HG03342 (cell line): Measurements from ENCODE around the gene ANKRD63.
A peak's percentile ranks its signal among the peaks of the same experiment; 100 is the strongest.

ENCODE experiments used
- ATAC-seq: cut with Tn5 transposase; IDR thresholded peaks from one replicate; pipeline ENCODE4 v1.9.1; 2021; ENCODE audit warnings: mild to moderate bottlenecking, moderate library complexity; ENCODE audit not compliant: unreplicated experiment

The ANKRD63 gene

DNA sequence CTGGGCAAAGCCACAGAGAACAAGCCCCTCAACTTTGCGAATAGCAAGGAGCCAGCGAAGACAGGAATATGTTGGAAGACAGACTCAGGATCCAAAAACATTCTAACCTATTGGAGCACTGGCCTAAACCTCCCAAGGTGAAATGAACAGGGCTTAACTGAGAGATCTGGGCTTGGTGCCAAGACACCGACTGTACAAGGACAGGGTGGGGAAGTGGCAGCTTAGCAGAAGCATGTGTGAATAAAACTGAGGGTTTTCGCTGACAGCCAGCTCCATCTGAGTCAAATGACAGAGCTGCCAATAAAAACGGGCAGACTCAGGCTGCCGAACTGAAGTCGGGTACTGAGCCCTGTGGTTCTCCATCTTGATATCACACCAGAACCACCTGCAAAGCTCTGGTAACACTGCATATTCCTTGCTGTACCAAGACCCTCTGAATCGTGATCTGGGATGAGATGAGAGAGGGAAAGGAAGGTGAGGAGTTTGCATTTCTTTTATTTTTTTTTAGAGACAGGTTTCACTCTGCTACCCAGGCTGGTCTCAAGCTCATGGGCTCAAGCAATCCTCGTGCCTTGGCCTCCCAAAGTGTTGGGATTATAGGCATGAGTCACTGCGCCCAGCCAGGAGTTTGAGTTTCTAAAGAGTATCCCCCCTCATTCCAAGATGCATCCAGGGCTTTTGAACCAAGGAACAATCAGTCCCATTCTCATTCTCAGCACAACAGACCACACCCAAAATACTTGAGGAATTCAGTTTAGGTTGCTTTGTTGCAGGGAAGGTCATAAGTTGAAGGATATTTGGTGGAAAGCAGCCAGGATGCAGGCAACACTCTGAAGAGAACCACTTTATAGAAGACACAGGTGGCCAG is 30.9 kb upstream of the ANKRD63 start:
- ATAC-seq = no peak

DNA sequence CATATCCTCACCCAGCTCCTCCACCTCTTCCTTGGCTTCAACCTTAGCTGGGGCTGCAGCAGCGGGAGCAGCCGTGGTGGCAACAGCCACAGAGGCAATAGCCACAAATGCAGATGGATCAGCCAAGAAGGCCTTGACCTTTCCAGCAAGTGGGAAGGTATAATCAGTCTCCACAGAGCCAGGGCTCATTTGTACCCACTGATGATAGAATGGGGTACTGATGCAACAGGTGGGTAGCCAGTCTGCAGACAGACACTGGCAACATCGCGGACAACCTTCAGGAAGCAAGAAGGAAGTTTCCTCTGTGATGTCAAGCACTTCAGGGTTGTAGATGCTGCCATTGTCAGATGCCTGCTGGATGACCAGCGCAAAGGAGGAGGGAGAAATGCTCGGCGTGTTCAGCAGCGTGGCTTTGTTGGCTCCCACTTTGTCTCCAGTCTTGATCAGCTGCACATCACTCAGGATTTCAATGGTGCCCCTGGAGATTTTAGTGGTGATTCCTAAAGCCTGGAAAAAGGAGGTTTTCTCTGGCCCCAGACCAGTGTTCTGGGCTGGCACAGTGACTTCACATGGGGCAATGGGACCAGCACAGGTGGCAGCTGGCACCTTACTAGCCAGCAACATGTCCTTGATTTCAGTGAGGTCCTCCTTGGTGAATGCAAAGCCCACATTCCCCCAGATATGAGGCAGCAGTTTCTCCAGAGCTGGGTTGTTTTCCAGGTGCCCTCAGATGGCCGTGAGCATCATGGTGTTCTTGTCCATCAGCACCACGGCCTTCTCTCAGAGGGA is 29.7 kb upstream of the ANKRD63 start:
- ATAC-seq = no peak

DNA sequence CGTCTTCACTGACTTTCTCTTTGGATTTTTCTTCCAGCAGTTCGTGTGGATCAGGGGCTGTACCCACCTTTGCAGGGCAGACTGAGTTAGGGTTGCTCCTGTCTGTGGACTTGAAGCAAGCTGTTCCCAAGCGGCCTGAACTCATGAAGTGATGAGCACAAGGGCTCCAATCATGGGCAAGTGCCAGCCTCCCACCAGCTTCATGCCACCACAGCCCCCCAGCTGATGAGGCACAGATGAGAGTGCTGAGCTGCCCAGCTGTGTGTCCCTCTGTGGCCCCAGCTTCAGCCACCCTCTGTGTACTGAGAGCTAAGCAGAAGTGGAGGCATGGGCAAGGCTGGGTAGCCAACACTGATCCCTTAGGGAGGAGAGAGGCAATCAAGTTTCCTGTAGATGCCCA is 28.1 kb upstream of the ANKRD63 start:
- no peak for ATAC-seq

GRCh38 chr15:40310001-40310959 is 27.4 kb upstream of the ANKRD63 start:
- no peak for ATAC-seq

DNA sequence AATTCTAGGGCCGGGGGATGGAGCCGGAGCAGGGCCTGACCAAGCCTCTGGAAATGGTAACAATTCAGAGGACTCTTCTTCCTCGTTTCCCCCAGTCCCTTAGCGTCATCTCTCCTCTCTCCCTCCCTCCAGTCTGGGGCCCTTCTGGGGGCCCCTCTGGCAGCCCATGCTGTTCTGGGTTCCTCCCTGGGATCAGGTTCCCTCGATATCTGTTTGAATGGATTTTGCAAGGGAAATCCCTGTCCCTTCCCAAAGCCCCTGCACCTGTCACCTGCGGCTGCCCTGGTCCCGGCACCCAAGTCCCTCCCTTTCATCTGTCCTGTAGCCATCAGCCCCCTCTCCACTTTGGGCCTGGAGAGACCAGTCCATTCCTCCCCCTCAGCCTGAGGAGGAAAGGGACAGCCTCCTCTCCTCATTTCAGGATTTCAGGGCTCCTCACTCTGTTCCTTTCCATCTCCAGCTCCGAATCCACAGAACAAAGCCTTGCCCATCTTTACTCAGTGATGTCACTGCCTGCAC is 26.5 kb upstream of the ANKRD63 start:
- ATAC-seq = no peak

DNA sequence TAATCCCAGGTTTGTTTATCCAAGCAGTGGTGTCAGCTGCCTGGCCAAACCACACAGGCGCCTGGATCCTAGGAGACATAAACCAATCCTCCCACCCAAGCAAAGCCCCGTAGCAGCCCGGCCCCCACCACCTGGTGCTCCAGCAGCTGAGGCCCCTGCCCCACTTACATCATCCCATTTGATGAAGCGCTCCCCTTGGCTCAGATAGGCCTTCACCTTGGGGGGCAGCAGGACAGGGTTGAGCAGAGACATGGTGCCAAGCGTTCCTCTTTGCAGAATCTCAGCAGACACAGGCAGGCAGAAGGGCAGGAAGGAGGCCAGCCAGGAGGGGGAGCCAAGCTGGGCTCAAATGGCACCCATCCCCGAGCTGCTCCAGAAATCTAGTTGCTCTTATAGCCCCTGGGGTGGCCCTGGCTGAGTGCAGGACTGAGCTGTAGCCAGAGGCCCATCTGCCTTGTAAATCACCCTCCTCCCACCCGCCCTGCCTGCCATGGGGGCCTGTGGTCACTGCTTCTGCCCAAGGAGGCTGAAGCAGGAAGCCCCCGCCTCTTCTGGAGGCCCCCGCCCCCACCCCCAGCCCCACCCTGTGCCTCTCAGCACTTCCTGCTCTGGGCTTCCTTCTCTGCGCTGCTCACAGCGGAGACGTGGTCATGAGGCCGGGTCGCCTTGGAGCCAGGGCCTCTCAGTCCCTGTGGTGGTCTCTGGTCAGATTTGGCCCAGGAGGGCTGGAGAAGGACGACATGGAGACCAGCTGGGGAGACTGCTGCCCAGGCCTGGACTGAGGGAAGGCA is 24.8 kb upstream of the ANKRD63 start, which contains the start of gene PLCB2:
Gene PLCB2 (minus strand): TSS at position 515 of the 791 bp plus-strand sequence. CDS start 263 bp downstream, at position 252.
- peak; percentile 45 for ATAC-seq

- ATAC-seq = no peak
Measured at GRCh38 chr15:40306908-40307307, 24.0 kb upstream of the ANKRD63 start.

DNA sequence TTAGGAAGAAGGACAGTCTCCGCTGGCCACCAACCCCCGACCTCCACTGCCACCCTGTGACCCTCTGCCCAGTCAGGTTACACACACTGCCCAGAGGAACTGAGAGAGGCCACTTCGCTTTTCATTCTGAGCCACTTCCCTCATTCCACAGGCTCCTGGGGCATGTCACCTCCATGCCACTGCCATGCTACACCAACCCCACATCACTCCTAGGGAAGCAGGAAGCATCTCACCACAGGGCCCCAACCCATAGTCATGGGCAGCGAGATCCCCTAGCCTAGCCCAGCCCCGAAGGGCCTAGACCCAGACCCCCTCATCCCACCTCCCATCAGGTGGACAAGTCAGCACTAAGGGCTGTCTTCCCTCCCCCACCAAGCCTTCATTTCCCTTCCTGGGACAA is 23.5 kb upstream of the ANKRD63 start:
- ATAC-seq = no peak

GRCh38 chr15:40305281-40305680 is 22.4 kb upstream of the ANKRD63 start:
- no peak for ATAC-seq

DNA sequence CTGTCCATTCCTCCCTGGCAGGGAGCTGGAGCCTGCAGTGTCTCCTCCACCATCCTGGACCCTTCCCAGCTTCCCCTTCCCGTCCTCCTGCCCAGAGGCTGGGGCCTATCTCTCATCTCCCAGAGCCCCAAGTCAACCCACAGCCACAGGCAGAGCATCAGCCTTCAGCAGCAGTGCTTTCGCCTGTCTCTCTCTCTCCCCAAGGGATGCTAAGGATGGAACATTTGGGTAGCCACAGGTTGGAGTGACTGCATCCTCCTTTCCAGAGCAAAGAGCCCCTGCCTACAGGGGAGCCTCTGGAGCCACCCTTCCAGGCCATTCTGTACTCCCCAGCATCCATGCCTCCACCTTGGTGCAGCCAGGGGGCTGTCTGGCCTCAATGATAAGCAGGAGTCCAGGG is 20.7 kb upstream of the ANKRD63 start:
- no peak for ATAC-seq

GRCh38 chr15:40302981-40303380 is 20.1 kb upstream of the ANKRD63 start:
- ATAC-seq = no peak

GRCh38 chr15:40302288-40302886 is 19.5 kb upstream of the ANKRD63 start:
- no peak for ATAC-seq

GRCh38 chr15:40301467-40302179 is 18.8 kb upstream of the ANKRD63 start:
- no peak for ATAC-seq

DNA sequence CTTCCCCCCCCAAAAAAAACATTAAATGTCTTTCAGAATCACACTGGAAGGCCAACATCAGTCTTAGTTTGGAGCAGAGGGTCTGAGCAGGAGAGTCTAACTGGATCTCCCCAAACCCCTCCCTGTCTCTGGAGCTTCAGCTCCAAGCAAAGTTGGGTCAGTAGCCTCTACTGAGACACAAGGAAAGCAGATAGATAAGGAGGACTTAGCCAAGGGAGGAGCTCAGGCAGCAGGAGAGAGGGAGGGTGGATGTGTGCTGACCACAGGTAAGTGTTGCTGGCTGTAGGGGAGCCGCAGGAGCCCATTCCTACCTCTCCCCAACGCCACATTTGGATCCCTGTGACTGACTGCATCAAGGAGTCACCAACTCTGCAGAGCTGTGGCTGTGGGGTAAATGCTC is 17.9 kb upstream of the ANKRD63 start:
- ATAC-seq = no peak

GRCh38 chr15:40300367-40300766 is 17.5 kb upstream of the ANKRD63 start:
- no peak for ATAC-seq

GRCh38 chr15:40298216-40298935 is 15.5 kb upstream of the ANKRD63 start:
- no peak for ATAC-seq

- no peak for ATAC-seq
Measured at GRCh38 chr15:40297356-40297755, 14.5 kb upstream of the ANKRD63 start.

DNA sequence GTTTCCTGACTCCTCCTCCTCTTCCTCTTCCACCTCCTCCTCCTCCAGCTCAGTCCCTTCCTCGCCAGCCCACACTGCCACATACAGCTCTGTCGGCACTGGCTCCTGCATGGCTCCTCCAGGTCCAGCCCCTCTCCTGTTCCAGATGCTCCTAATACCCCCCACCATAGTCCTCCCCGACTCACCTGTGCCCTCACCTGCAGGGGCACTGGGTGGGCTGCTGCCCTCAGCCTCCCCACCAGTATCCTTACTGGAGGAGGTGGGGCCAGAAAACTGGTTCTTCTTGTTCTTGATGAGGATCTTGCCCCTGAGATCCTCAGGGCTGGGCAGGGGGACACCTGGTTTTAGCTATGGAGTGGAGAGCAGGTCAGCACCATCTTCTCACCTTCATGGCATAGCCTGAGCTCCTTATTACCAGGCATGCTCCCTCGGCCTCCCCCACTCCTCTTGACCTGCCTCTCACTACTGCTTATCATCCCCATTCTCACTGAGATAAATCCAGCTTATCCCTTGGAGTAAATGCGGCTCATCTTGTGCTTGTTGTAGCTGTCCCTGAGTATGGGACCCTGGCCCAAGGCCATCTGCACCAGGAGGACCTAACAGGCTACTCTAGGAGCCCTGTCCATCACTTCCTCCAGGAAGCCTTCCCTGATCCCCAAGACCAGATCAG is 13.8 kb upstream of the ANKRD63 start:
- ATAC-seq = no peak
